Spleen (tissue), 7 donors: ENCODE data around the gene GAS7.

ENCODE experiments used
- CTCF ChIP-seq, 11 experiments: fragments of 200-600 bp in 7 of 11; fragments of 450-650 bp in 4 of 11; sonication (generic) in 4 of 11; IDR thresholded peaks in 8 of 11; conservative IDR thresholded peaks in 3 of 11; 1 replicate in 7 of 11; 2 replicates in 4 of 11; pipeline versions ENCODE4 v1.4.0 to v1.8.0; 2016 to 2021; ENCODE audit warnings: antibody characterized with exemption in 11 of 11, inconsistent platforms in 4 of 11, mild to moderate bottlenecking in 1 of 11
- POLR2A ChIP-seq, 3 donors: fragments of 450-650 bp; IDR thresholded peaks; one replicate each; pipeline ENCODE4 v1.5.1; 2017; ENCODE audit warnings: antibody characterized with exemption in 3 of 3, mild to moderate bottlenecking in 1 of 3
- donor health status: DM: no; HTN: no; CAD: no; lungs with moderate emphysema.
- donor health status: DM: no; HTN: no; CAD: no.
- donor health status: DM: no; HTN: no; CAD: no.

- TF ChIP-seq POLR2A (IDR thresholded peaks at IDR 0.05) (no peak), CTCF (IDR thresholded peaks at IDR 0.05 in 8 of 11, conservative IDR thresholded peaks at IDR 0.05 in 3 of 11) (peak in 1 of 11 experiments; percentile 11)
Measured at GRCh38 chr17:10114931-10115535, 83.4 kb downstream of the GAS7 start.
